A204.1 (cell line): ENCODE data around the gene TBC1D32.
"Not testable (repeated sequence)": the region's sequence is repeated elsewhere in the genome, so short reads cannot be mapped to it uniquely, and the experiment has no call there.

Source experiments
- FAIRE-seq: peaks from 2 replicates; lab custom pipeline; 2012; peaks lifted over from hg19 to GRCh38; lab: Jason Lieb, UNC

TBC1D32 gene, protein sequence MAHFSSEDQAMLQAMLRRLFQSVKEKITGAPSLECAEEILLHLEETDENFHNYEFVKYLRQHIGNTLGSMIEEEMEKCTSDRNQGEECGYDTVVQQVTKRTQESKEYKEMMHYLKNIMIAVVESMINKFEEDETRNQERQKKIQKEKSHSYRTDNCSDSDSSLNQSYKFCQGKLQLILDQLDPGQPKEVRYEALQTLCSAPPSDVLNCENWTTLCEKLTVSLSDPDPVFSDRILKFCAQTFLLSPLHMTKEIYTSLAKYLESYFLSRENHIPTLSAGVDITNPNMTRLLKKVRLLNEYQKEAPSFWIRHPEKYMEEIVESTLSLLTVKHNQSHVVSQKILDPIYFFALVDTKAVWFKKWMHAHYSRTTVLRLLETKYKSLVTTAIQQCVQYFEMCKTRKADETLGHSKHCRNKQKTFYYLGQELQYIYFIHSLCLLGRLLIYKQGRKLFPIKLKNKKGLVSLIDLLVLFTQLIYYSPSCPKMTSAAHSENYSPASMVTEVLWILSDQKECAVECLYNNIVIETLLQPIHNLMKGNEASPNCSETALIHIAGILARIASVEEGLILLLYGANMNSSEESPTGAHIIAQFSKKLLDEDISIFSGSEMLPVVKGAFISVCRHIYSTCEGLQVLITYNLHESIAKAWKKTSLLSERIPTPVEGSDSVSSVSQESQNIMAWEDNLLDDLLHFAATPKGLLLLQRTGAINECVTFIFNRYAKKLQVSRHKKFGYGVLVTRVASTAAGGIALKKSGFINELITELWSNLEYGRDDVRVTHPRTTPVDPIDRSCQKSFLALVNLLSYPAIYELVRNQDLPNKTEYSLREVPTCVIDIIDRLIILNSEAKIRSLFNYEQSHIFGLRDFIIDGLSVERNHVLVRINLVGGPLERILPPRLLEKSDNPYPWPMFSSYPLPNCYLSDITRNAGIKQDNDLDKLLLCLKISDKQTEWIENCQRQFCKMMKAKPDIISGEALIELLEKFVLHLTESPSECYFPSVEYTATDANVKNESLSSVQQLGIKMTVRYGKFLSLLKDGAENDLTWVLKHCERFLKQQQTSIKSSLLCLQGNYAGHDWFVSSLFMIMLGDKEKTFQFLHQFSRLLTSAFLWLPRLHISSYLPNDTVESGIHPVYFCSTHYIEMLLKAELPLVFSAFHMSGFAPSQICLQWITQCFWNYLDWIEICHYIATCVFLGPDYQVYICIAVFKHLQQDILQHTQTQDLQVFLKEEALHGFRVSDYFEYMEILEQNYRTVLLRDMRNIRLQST

DNA sequence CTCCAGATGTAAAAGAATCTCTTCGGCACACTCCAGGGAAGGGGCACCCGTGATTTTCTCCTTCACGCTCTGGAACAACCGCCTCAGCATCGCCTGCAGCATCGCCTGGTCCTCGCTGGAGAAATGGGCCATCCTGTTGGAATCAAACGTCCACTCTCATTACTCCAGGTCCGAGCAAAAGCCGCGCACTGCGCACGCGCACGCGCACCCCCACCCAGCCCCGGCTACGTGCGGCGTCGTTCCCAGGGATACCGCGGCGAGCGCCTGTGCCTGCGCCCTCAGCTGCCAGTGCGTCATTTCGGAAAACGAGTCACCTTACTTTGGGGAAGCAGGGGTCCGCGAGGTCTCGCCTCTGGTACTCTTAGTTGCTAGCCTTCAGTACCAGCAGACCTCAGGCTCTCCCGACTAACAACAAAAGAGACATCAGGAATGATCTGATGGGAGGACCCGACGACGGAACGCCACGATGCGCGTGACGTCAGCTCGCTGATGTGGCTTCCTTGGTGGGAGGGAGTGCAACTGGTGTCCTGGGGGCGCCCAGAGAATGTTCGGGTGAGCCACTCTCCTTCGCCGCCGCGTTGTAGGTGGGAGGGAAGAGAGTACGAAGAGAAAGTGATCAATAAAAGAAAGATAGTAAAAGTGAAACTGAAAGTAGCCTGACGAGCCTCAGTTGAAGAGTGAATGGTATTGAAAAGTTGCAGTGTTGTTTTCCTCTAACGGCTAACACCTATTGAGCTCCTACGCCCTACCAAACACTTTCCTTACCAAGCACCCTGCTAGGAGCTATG, at the start of gene TBC1D32:
TSS of gene TBC1D32 (minus strand) at position 182 of the 788 bp plus-strand sequence. CDS start at position 132, 50 bp downstream.
- FAIRE-seq = no peak

DNA sequence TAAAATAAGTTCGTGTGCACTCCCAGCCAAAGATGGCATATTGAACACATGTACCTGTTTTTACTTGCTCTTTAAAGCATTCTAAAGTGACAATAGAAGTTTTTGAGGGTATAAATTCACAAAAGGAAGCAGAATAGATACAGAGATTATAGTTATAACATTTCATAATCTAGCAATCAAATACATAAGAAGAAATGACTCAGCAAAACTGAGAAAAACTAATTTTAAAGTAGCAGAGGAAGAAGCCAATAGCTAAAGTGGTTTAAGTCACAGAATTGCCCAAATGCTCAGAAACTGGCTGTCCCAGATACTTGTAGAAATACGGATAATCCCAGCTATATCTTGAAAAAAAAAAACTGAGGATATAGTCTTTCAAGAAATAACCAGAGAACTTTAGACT, 49.2 kb upstream of the TBC1D32 start:
- no peak for FAIRE-seq

DNA sequence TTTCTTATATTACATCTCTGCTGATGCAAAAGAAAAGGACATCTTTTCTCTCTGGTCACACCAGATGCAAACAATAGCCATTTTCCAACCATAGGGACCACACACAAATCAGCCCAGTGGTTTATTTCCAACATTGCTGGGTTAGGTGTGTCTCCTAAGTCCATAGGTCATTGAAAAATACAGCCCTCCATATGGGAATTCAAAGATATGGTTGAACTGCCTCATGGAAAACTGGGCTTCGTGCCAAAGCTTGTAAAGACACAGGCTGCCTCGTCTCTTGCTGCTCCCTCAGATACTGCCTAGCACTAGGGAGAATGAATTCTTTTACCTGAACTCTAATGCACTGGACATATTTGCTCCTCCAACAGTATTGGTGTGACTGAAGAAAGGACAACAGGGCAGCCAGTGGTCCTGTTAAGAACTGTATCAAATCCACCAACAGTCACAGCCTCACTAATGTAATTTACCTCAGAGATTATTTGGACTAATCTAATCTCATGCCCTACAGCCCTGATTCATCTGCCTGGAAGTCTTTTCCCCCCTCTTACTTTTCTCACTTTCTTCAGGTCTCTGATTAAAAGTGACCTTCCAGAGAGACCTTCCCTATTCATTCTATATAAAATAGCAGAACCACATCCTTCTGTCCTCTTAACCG, 48.3 kb upstream of the TBC1D32 start:
- FAIRE-seq = no peak

DNA sequence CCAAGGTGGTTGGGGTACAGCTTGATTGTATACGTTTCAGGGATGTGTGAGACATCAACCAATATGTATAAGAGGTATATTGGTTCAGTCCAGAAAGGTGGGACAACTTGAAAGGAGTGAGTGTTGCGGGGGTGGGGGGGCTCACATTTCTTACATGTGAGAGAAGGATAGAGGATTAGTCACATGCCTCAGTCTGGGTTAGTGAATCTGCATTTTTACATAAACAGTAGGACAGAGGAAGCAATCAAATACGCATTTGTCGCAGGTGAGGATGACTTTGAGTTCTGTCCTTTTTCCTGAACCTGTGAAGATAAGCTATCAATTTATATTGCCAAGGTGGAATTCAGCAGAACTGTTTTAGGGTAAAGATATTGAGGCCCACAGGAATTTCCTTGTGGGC, 42.1 kb upstream of the TBC1D32 start:
- FAIRE-seq = no peak

DNA sequence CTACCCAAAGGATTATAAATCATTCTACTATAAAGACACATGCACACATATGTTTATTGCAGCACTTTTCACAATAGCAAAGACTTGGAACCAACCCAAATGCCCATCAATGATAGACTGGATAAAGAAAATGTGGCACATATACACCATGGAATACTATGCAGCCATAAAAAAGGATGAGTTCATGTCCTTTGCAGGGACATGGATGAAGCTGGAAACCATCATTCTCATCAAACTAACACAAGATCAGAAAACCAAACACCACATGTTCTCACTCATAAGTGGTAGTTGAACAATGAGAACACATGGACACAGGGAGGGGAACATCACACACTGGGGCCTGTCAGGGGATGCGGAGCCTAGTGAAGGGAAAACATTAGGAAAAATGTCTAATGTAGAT, 39.9 kb upstream of the TBC1D32 start:
- FAIRE-seq = not testable (repeated sequence)

DNA sequence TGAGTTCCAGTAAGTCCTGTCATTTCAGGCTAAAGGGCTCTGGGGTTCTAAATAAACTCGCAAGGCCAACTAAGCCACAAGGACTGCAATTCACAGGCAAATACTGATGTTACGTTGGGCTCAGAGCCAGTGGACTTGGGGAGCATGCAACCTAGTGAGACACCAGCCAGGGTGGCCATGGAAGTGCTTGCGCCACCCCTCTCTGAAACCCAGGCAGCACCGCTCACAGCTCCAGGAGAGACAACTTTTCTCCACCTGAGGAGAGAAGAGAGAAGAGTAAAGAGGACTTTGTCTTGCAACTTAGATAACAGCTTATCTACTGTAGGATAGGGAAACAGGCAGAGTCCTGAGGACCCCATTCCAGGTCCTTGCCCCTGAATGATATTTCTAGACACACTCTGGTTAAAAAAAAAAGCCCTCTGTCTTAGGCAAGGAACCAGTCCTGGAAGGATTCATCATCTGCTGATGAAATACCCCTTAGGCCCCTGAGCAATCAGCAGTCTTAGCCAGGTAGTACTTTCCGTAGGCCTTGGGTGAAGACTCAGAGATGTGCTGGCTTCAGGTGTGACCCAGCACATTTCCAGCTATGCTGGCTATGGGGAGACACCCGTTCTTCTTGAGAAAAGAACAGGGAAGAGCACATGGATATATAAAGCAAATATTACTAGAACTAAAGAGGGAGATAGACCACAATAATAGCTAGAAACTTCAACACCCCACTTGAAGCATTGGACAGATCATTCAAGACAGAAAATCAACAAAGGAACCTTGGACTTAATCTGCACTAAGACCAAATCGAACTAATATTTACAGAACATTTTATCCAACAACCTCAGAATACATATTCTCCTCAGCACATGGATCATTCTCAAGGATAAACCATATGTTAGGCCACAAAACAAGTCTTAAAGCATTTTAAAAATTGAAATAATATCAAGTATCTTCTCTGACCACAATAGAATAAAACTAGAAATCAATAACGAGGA, 31.5 kb upstream of the TBC1D32 start:
- no peak for FAIRE-seq

DNA sequence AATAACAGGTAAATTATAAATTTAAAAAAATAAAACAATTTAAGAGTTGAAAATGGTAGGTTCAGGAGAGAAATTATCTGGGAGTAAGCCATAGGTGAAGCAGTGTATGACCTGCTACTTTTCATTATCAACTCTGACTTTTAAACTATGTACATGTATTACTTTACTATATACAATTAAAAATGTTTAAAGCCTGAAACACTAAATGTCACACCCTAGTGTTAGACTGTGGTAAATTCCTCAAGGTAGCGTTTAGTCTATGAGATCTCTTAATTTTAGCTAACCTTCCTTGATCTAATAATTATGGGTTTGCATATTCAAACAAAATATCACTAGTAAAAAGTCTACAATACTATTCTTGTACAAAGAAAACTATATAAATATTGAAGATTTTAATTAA, 22.3 kb upstream of the TBC1D32 start:
- FAIRE-seq = no peak

DNA sequence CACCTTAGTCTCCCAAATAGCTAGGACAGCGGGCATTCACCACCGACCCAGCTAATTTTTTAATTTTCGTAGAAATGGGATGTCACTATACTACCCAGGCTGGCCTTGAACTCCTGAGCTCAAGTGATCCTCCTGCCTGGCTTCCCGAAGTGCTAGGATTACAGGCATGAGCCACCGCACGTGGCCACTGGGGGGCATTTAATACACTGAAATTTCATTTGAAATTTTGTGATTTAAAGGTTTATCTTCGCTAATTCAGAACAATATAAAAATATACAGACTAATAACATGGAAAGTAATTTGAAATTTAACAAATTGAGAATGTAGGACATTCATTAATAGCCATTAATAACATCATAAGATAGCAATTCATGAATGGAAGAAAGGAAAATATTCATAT, 20.5 kb upstream of the TBC1D32 start:
- no peak for FAIRE-seq

DNA sequence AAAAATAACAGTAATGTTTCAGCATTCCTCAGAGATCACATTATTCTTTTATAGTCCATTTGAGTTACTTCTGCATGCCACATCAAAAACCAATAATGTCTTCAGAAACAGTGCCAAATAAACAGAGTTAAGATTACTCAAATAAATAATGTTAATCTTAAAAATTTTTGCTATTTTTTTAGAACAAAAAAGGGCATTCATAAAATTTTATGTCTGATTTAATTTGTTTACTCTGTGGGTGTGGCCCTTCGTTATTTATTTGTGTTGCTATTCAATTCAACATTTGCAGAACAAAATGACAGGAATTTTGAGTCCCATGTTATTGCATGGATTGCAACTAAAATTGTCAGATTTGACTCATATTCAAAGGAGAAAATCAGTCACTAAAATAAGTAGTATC, 18.7 kb upstream of the TBC1D32 start:
- FAIRE-seq = no peak

DNA sequence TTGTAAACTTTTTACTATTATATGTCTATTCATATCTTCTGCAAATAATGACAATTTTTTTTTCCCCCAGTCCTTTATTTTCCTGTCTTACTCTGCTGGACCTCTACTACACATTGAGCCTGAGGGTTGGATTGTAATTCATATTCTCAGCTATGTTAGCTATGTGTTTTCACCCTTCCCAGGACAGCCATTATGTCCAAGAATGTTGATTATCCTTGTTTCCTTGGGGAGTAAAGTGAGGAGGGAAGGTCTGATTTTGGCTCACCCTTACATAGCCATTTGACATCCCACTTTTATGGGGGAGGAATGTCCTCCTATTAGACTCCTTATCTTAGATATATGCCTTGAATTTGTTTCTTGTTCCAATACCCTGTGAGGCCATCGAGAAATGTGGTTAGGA, 17.6 kb upstream of the TBC1D32 start:
- no peak for FAIRE-seq

DNA sequence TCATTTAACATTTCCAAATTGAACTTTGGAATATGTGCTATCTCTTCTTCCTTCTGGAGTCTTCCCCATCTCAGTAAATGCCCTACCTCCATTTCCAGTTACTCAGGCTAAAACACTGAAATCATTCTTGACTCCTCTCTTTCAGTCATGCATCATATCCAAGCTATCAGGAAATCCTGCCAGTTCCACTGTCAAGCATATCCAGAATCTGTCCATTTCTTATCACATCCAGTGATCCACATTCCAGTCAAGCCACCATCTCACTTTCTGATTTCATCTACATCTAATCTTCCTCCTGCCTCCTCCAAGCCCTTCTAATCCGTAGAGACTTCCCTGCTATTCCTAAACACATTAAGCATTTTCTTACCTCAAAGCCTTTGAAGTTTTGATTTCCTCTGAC, 15.3 kb upstream of the TBC1D32 start:
- FAIRE-seq = no peak

DNA sequence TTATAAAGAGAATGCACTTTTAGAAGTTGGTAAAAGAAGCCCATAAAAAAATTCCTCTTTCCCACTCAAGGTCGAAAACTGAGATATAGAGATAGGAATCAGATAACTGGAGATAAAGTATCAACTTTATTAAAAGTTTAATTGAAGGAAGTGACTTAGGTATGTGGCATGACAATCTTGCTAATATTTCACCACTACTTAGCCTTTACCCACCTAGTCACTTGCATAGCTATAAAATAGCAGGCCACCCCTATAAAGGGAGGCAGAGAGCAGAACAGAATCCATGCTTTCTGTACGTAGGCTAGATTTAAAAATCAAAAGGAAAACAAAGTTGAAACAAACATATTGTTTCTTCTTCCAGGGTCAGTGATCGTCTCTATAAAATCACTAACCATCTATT, 13.2 kb upstream of the TBC1D32 start:
- no peak for FAIRE-seq

DNA sequence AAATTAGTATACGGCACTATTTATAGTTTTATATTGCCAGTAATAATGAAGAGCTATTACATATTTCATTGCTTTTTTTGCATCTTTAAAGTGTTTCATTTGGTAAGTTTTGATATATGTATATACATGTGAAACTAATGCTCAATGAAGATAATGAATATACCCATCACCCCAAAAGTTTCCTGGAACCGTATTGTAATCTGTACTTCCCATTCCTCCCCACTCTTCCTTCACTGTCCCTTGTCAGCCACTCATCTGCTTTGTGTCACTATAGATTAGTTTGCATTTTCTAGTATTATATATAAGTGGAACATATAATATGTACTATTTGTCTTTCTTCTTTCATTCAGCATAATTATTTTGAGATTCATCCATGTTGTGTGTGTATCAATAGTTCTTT, 10.3 kb upstream of the TBC1D32 start:
- no peak for FAIRE-seq

DNA sequence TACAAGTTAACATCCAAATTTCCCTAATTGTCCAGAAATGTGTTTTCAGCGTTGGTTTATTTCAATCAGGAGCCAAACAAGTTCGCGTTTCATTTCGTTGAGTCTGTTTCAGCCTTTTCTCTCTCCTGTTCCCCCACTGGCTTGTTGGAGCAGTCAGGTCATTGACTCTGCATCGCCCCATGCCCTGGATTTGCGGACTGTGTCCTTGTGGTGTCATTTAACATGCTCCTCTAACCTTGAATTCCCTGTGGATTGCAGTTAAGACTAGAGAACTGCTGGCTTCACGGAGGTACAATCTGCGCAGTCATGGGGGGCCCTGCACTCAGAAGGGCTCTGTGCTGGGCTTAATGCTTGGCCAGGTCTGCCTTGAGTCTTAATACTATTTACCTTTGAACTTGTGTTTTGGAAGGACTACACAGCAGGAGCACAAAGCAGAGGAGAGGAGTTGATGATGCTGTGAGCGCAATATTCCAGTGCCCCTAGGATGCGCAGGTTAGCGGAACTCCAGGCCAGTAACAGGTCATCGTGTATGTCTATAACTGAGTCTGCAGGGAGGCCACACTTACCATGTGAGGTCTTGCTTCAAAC, 5.5 kb upstream of the TBC1D32 start:
- FAIRE-seq = no peak

DNA sequence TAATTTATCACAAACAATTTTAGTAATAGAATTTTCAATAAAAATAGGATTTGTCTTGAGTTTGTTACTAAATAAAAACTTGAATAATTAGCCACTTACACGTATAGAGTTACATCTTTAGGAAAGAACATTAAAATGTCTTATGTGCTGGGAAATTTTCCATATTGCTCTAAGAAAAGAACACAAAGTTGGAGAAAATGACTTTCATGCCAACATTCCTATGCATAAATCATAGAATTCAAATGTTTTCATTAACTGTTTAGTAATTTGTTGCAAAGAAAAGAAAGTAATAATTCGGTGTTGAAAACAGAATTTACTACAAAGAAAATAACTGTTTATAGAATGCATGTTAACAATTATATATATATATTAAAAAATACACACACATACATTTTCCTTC, 4.7 kb upstream of the TBC1D32 start:
- no peak for FAIRE-seq

DNA sequence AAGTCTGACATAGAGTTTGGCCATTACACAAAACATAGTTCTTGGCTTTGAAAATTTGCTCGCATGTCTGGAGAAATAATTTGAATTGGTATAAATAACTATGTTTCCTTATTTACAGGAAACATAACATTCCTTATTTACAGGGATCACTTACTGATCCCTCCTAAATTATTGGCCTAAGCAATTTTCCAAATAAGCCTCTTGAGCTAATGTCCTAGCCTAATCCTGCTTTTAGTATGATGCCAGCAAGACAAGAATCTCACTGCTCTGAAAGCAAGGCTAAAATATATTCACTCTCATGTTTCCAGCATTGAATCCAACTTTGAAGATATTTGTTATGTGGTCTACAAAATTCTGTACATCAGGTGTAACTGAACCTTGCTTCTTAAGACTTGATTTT, 4.1 kb upstream of the TBC1D32 start:
- FAIRE-seq = no peak

DNA sequence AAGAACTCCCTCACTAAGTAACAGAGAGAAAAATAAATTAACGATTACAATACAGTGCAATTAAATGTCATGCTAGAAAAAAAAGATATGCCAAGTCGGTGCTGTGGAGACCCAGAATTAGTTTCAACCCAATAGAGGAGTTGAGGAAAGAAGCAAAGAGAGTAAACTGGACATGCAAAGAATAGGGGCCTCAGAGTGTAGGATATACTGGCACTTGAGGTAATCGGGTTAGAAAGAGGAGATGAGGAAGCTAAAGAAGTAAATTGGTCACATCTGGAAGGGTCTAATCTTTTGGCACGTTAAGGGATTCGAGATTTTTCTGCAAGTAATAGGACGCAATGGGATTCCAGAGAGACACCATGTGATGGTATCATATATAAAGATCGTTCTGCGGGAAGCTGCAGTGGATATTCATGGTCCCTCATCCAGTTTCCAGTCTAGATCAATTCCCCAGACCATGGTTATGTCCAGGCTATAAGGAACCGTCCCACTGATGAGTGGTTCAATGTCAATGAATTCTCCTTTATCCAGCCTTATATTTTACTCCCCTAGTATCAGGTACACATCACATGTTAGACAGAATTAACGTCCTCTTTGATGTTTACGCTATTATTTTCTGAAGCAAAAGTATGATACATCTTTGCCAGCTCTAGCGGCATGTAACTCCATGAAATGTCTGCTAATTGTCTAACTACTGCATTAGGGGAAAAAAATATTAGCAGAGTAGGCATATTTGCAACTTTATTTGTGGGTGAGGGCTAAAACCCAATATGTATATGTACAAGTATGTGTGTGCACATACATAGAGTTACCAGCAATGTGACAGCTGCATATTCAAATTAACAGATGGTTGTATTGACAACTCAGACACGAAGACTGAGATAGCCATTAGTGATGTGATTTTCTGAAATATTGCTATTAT, 1.1 kb upstream of the TBC1D32 start:
- no peak for FAIRE-seq

DNA sequence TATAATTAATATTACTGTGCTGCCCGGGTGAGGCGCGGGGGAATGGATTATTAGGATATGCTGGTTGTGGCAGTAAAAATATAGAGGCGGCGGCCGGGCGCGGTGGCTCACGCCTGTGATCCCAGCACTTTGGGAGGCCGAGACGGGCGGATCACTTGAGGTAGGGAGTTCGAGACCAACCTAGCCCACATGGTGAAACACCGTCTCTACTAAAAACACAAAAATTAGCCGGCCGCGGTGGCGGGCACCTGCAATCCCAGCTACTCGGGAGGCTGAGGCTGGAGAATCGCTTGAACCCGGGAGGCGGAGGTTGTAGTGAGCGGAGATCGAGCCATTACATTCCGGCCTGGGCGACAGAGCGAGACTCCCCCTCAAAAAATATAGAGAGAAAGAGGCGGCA, 586 bp downstream of the TBC1D32 start:
- FAIRE-seq = not testable (repeated sequence)

DNA sequence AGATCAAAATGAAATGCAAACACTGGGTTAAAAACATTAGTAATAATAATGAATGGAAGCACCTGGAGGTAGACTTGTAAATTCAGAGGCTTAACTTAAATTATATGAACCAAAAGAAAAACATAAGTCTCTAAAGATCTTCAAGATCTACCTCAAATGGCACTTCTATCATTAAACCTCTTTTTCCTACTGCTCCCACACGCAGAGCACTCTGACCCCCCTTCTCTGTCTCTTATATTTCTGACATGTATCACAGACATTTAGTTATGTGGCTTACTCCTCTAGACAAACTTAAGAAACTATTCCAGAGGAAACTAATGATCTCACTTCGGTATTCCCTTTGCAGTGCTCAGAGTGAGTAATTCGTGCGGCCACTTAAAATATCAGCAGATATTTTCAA, 1.1 kb downstream of the TBC1D32 start:
- FAIRE-seq = no peak
